Transverse colon (tissue), 4 donors: Measurements from ENCODE around the gene HS3ST5. TPM values are rescaled to one million over a fixed set of nuclear protein-coding genes. Genes with fewer than 3 reads are reported as not detected.

Experiments used
- DNase-seq: peaks from one replicate; pipeline ENCODE4 v3.0.0-alpha.2; 2019
- H3K27ac ChIP-seq, 4 donors: fragments of 200-600 bp; sonication (generic); 2 replicates each; pipeline ENCODE4 v1.5.1; 2016 to 2018; ENCODE audit warnings: inconsistent platforms in 4 of 4
- H3K27me3 ChIP-seq: fragments of 200-600 bp; sonication (generic); 2 replicates; pipeline ENCODE4 v1.5.1; 2017; ENCODE audit warnings: inconsistent platforms
- H3K36me3 ChIP-seq, 4 donors: fragments of 200-600 bp; sonication (generic); 2 replicates each; pipeline ENCODE4 v1.5.1; 2017 to 2019; ENCODE audit warnings: inconsistent platforms in 4 of 4
- H3K4me1 ChIP-seq, 4 donors: fragments of 200-600 bp; sonication (generic); 2 replicates each; pipeline ENCODE4 v1.5.1; 2017 to 2020; ENCODE audit warnings: inconsistent platforms in 4 of 4
- H3K4me3 ChIP-seq, 4 donors: fragments of 200-600 bp; sonication (generic); 1 replicate in 1 of 4; 2 replicates in 3 of 4; pipeline versions ENCODE4 v1.5.1 to v1.6.1; 2017 to 2019; ENCODE audit warnings: inconsistent platforms in 4 of 4
- H3K9me3 ChIP-seq, 2 donors: fragments of 200-600 bp; sonication (generic); 2 replicates each; pipeline ENCODE4 v1.5.1; 2017 to 2019; ENCODE audit warnings: inconsistent platforms in 2 of 2
- EP300 ChIP-seq: sonication (generic); formaldehyde crosslinking; IDR thresholded peaks from one replicate; pipeline ENCODE4 v1.6.1; 2017; ENCODE audit warnings: antibody characterized with exemption, low read depth
- POLR2A ChIP-seq: fragments of 450-650 bp; IDR thresholded peaks from one replicate; pipeline ENCODE4 v1.6.1; 2016; ENCODE audit warnings: antibody characterized with exemption, mild to moderate bottlenecking, moderate library complexity
- POLR2AphosphoS5 ChIP-seq, 3 donors: sonication (generic); formaldehyde crosslinking; IDR thresholded peaks; one replicate each; pipeline ENCODE4 v1.6.1; 2016; ENCODE audit warnings: antibody characterized with exemption in 3 of 3
- WGBS, 2 donors: methylation state at CpG; one replicate each; pipeline ENCODE4 v1.1.5; 2018; ENCODE audit warnings: low coverage in 1 of 2; 5-methylcytosine and 5-hydroxymethylcytosine counted together
- in situ Hi-C, 4 donors: fragments of 200-750 bp; cut with MboI; loops; one replicate each; pipeline versions ENCODE4 v1.15.0 to v1.15.1; 2017; ENCODE audit warnings: low sequenced_read_pairs in 3 of 4, low pct_ligation_motif_present in 1 of 4, low pct_unique_long_range_greater_than_20kb in 1 of 4
- intact Hi-C: fragments of 100-400 bp; cut with DNase I; formaldehyde crosslinking; loops from one replicate; pipeline ENCODE4 v1.15.1; 2023; ENCODE audit warnings: low total_unique reads
- total RNA-seq, 4 donors: library from RNA; depleted of rRNA; stranded (reverse); fragments of >200 nt; gene quantifications; one replicate each; pipeline ENCODE4 v1.1.0, GENCODE V29; 2016
- TF ChIP-seq, protein P1 (sequence below), 5 experiments: fragments of 200-600 bp in 3 of 5; fragments of 450-650 bp in 2 of 5; sonication (generic) in 3 of 5; IDR thresholded peaks; 1 replicate in 2 of 5; 2 replicates in 3 of 5; pipeline ENCODE4 v1.5.1; 2016 to 2017; ENCODE audit warnings: antibody characterized with exemption in 5 of 5, inconsistent platforms in 3 of 5, mild to moderate bottlenecking in 2 of 5, moderate library complexity in 1 of 5

The HS3ST5 gene
- total RNA-seq, 4 donors from 2014 or later = 0.27 to 0.32 TPM; not detected in 2

GRCh38 chr6:114377881-114378280 is 35.1 kb upstream of the HS3ST5 start:
- Histone ChIP-seq H3K4me1 (no peaks in the 10 kb centered on the region), H3K27ac (no peak overlapping the region), H3K36me3 (no peaks in the 10 kb centered on the region), H3K9me3 (no peaks in the 10 kb centered on the region), H3K27me3 (no peaks in the 10 kb centered on the region), H3K4me3 (no peak overlapping the region)
- in situ Hi-C loops (no loop called here), intact Hi-C loops (no loop called here)
- TF ChIP-seq EP300 (no peak), POLR2AphosphoS5 (IDR thresholded peaks at IDR 0.05) (no peak), POLR2A (no peak)
- TF ChIP-seq, protein P1, sequence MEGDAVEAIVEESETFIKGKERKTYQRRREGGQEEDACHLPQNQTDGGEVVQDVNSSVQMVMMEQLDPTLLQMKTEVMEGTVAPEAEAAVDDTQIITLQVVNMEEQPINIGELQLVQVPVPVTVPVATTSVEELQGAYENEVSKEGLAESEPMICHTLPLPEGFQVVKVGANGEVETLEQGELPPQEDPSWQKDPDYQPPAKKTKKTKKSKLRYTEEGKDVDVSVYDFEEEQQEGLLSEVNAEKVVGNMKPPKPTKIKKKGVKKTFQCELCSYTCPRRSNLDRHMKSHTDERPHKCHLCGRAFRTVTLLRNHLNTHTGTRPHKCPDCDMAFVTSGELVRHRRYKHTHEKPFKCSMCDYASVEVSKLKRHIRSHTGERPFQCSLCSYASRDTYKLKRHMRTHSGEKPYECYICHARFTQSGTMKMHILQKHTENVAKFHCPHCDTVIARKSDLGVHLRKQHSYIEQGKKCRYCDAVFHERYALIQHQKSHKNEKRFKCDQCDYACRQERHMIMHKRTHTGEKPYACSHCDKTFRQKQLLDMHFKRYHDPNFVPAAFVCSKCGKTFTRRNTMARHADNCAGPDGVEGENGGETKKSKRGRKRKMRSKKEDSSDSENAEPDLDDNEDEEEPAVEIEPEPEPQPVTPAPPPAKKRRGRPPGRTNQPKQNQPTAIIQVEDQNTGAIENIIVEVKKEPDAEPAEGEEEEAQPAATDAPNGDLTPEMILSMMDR (IDR thresholded peaks at IDR 0.05) = no peak
- no peak for DNase-seq
- 83 to 84% methylated on average over 3 of the region's 3 CpGs for WGBS, 2 donors

- Histone ChIP-seq H3K27me3 (no peaks in the 10 kb centered on the region), H3K4me1 (no peaks in the 10 kb centered on the region), H3K36me3 (no peaks in the 10 kb centered on the region), H3K27ac (no peak overlapping the region), H3K4me3 (no peak overlapping the region), H3K9me3 (no peaks in the 10 kb centered on the region)
- no peak for DNase-seq
- 50 to 56% methylated on average over 1 to 2 of the region's 2 CpGs for WGBS, 2 donors
- in situ Hi-C loops (no loop called here), intact Hi-C loops (no loop called here)
- TF ChIP-seq EP300 (no peak), POLR2AphosphoS5 (IDR thresholded peaks at IDR 0.05) (no peak), POLR2A (no peak)
- TF ChIP-seq, protein P1 (IDR thresholded peaks at IDR 0.05) = no peak
Observed at GRCh38 chr6:114376611-114377175, 33.9 kb upstream of the HS3ST5 start.

GRCh38 chr6:114375541-114376192 is 32.8 kb upstream of the HS3ST5 start:
- Histone ChIP-seq H3K9me3 (no peaks in the 10 kb centered on the region), H3K36me3 (no peaks in the 10 kb centered on the region), H3K4me3 (no peak overlapping the region), H3K27ac (no peak overlapping the region), H3K27me3 (no peaks in the 10 kb centered on the region), H3K4me1 (no peaks in the 10 kb centered on the region)
- 50 to 55% methylated on average over 1 of the region's 1 CpG for WGBS, 2 donors
- no peak for DNase-seq
- intact Hi-C loops = no loop called here
- in situ Hi-C loops = no loop called here
- TF ChIP-seq, protein P1 (IDR thresholded peaks at IDR 0.05) = no peak
- TF ChIP-seq POLR2A = no peak
- TF ChIP-seq EP300 = no peak
- TF ChIP-seq POLR2AphosphoS5 (IDR thresholded peaks at IDR 0.05) = no peak

GRCh38 chr6:114367315-114367961 is 24.6 kb upstream of the HS3ST5 start:
- Histone ChIP-seq H3K9me3 (no peaks in the 10 kb centered on the region), H3K27me3 (no peaks in the 10 kb centered on the region), H3K36me3 (no peaks in the 10 kb centered on the region), H3K27ac (no peak overlapping the region), H3K4me1 (no peaks in the 10 kb centered on the region), H3K4me3 (no peak overlapping the region)
- intact Hi-C loops = no loop called here
- WGBS, 2 donors = 80 to 82% methylated on average over 1 of the region's 1 CpG
- no peak for DNase-seq
- in situ Hi-C loops = no loop called here
- TF ChIP-seq EP300 (no peak), POLR2A (no peak)
